Activated CD8-positive, alpha-beta T cell treated with anti-CD3 and anti-CD28 coated beads, Interleukin-2, amount 10 ng/mL, durations not matched to agents 7 days and 5 days (primary cell): Measurements from ENCODE around the gene ZMYM3. TPM values are rescaled to one million over a fixed set of nuclear protein-coding genes. Genes with fewer than 3 reads are reported as not detected.
A peak's percentile ranks its signal among the peaks of the same experiment; 100 is the strongest.

Experiments used
- ATAC-seq: fragments of 150-1000 bp; cut with Tn5 transposase; one replicate; pipeline ENCODE4 v1.10.0; 2021; ENCODE audit warnings: moderate library complexity
- CTCF ChIA-PET: fragments of 350-600 bp; sonication (Branson Sonifier 250); formaldehyde crosslinking; loops from one replicate; lab custom pipeline; 2021; ENCODE audit warnings: antibody characterized with exemption; lab: Charles Lee
- POLR2A ChIA-PET: fragments of 350-600 bp; sonication (Branson Sonifier 250); formaldehyde crosslinking; loops from one replicate; lab custom pipeline; 2021; ENCODE audit warnings: antibody characterized with exemption; lab: Charles Lee
- DNase-seq: peaks from one replicate; pipeline ENCODE4 v3.0.0-alpha.2; 2020
- H3K27ac Mint-ChIP-seq: one replicate; pipeline ENCODE4 v1.8.0; 2021; ENCODE audit warnings: mild to moderate bottlenecking, mixed read lengths
- H3K27me3 Mint-ChIP-seq: one replicate; pipeline ENCODE4 v1.8.0; 2021; ENCODE audit warnings: low read depth, mixed read lengths
- H3K36me3 Mint-ChIP-seq: one replicate; pipeline ENCODE4 v1.8.0; 2021; ENCODE audit warnings: low read depth, mixed read lengths
- H3K4me1 Mint-ChIP-seq: one replicate; pipeline ENCODE4 v1.8.0; 2021; ENCODE audit warnings: low read depth, mixed read lengths
- H3K4me3 Mint-ChIP-seq: one replicate; pipeline ENCODE4 v1.8.0; 2021; ENCODE audit warnings: mild to moderate bottlenecking, mixed read lengths
- H3K9me3 Mint-ChIP-seq: one replicate; pipeline ENCODE4 v1.8.0; 2022; ENCODE audit warnings: mixed read lengths; ENCODE audit not compliant: insufficient read depth
- total RNA-seq, 2 experiments: library from RNA; stranded (reverse); gene quantifications; one replicate each; pipeline ENCODE4 v1.2.3, GENCODE V29; 2021

ZMYM3 gene
- total RNA-seq, 2 experiments from 2014 or later: 31.9 to 33.4 TPM

- Mint-ChIP-seq H3K27ac (peak overlapping the region; percentile 9), H3K27me3 (no peaks in the 10 kb centered on the region), H3K9me3 (no peaks in the 10 kb centered on the region), H3K4me1 (peaks cover 10% of the 10 kb centered on the region), H3K4me3 (no peak overlapping the region), H3K36me3 (peaks cover 9% of the 10 kb centered on the region)
- ChIA-PET CTCF (no interaction called here), POLR2A (interaction anchor here (3.5 kb wide), 1 partner anchor 17 kb away, joined by 22 read pairs; no protein-coding TSS in a partner anchor)
- no peak for DNase-seq
- no peak for ATAC-seq
Measured at GRCh38 chrX:71199252-71200008, 54.5 kb downstream of the ZMYM3 start.

- no peaks in the 10 kb centered on the region for H3K27me3 Mint-ChIP-seq
- peaks cover 13% of the 10 kb centered on the region for H3K4me1 Mint-ChIP-seq
- H3K27ac Mint-ChIP-seq: peak overlapping the region; percentile 86
- CTCF ChIA-PET: interaction anchor here (1.2 to 3.2 kb wide), 4 partner anchors 17 to 228 kb away, joined by 3 to 34 read pairs (median 3); partner anchors contain the start of gene NONO
- H3K4me3 Mint-ChIP-seq: peak overlapping the region; percentile 86
- ATAC-seq (peak; percentile 34), DNase-seq (no peak)
- H3K9me3 Mint-ChIP-seq: no peaks in the 10 kb centered on the region
- peaks cover 11% of the 10 kb centered on the region for H3K36me3 Mint-ChIP-seq
- POLR2A ChIA-PET: interaction anchor here (0.9 to 3.5 kb wide), 5 partner anchors 16 to 168 kb away, joined by 4 to 22 read pairs (median 6); partner anchors contain the start of genes IL2RG, NONO and TAF1
Measured at GRCh38 chrX:71198066-71198465, 55.9 kb downstream of the ZMYM3 start.

- POLR2A ChIA-PET: interaction anchor here (1.0 to 3.5 kb wide), 6 partner anchors 14 to 170 kb away, joined by 3 to 22 read pairs (median 5); partner anchors contain the start of genes IL2RG, NONO, TAF1 and ZMYM3
- Mint-ChIP-seq H3K36me3 (peaks cover 16% of the 10 kb centered on the region), H3K9me3 (no peaks in the 10 kb centered on the region), H3K27me3 (no peaks in the 10 kb centered on the region), H3K27ac (peak overlapping the region; percentile 92), H3K4me1 (peaks cover 21% of the 10 kb centered on the region), H3K4me3 (peak overlapping the region; percentile 82)
- peak; percentile 27 for DNase-seq
- CTCF ChIA-PET: interaction anchor here (0.9 to 3.2 kb wide), 4 partner anchors 15 to 226 kb away, joined by 3 to 34 read pairs (median 6); partner anchors contain the start of genes NONO and ZMYM3
- peak; percentile 82 for ATAC-seq
Measured at GRCh38 chrX:71195964-71196649, 57.8 kb downstream of the ZMYM3 start.

GRCh38 chrX:71191248-71191647 lies 62.7 kb downstream of the ZMYM3 start:
- CTCF ChIA-PET: no interaction called here

More at GRCh38 chrX:71191248-71191647, 62.7 kb downstream of the ZMYM3 start:
- POLR2A ChIA-PET: no interaction called here
- H3K27me3 Mint-ChIP-seq: no peaks in the 10 kb centered on the region
- ATAC-seq (no peak), DNase-seq (no peak)
- peaks cover 21% of the 10 kb centered on the region for H3K4me1 Mint-ChIP-seq
- no peak overlapping the region for H3K4me3 Mint-ChIP-seq
- H3K27ac Mint-ChIP-seq: peak overlapping the region; percentile 45
- H3K36me3 Mint-ChIP-seq: peaks cover 14% of the 10 kb centered on the region
- H3K9me3 Mint-ChIP-seq: no peaks in the 10 kb centered on the region

Other genes starting within 250 kb of the ZMYM3 start
- 10 to 100 TPM; 38.9 to 46.9 TPM for gene SNX12, start 185.8 kb downstream of the ZMYM3 start, total RNA-seq
- gene FOXO4, start 158.3 kb downstream of the ZMYM3 start, total RNA-seq: 10 to 100 TPM; 12.7 to 14.2 TPM
- gene CXorf65, start 147.4 kb downstream of the ZMYM3 start, total RNA-seq: 10 to 100 TPM; 12.7 to 17.6 TPM
- gene IL2RG, start 142.6 kb downstream of the ZMYM3 start, total RNA-seq: 100 to 1,000 TPM; 348 to 351 TPM
- gene MED12, start 135.5 kb downstream of the ZMYM3 start, total RNA-seq: 10 to 100 TPM; 49.0 to 50.2 TPM
- under 1 TPM; 0.74 to 0.83 TPM for gene NLGN3, start 109.3 kb downstream of the ZMYM3 start, total RNA-seq
- not detected for gene GJB1, start 30.9 kb downstream of the ZMYM3 start, total RNA-seq
- gene NONO, start 29.5 kb upstream of the ZMYM3 start, total RNA-seq: 100 to 1,000 TPM; 446 to 478 TPM
- 1 to 10 TPM; 5.4 to 5.5 TPM for gene ITGB1BP2, start 47.6 kb upstream of the ZMYM3 start, total RNA-seq
- 10 to 100 TPM; 35.0 to 43.6 TPM for gene TAF1, start 112.2 kb upstream of the ZMYM3 start, total RNA-seq